A549 (cell line): ENCODE results near the gene ST6GALNAC1. TPM values are rescaled to one million over a fixed set of nuclear protein-coding genes. Genes with fewer than 3 reads are reported as not detected.
A peak's percentile ranks its signal among the peaks of the same experiment; 100 is the strongest.

ENCODE experiments used
- ATAC-seq, 2 experiments: fragments of 200-7000 bp in 1 of 2; fragments of >200 bp in 1 of 2; cut with Nextera tagmentation in 1 of 2; cut with Tn5 transposase in 1 of 2; 3 replicates each; pipeline versions ENCODE4 v1.8.0 to v1.9.1; 2018 to 2020; ENCODE audit warnings: mild to moderate bottlenecking in 1 of 2, moderate library complexity in 1 of 2
- CTCF ChIA-PET: fragments of 300-600 bp; sonication (Branson Sonifier 250); formaldehyde crosslinking; extraction: SDS; loops from one replicate; lab custom pipeline; 2021; ENCODE audit warnings: antibody characterized with exemption, inconsistent platforms; lab: Yijun Ruan, JAX
- POLR2A ChIA-PET: fragments of 350-600 bp; formaldehyde crosslinking; extraction: SDS; loops from one replicate; lab custom pipeline; 2021; ENCODE audit warnings: antibody characterized with exemption, inconsistent platforms; lab: Yijun Ruan, JAX
- DNase-seq, 2 experiments: peaks; one replicate each; pipeline versions ENCODE4 v3.0.0 to v3.0.0-alpha.2; 2011 to 2016; ENCODE audit warnings: low read depth in 1 of 2, low spot score in 1 of 2
- FAIRE-seq: peaks from 2 replicates; lab custom pipeline; 2011; peaks lifted over from hg19 to GRCh38; lab: Jason Lieb, UNC
- H3K27ac ChIP-seq, 2 experiments: fragments of >200 bp; sonication (Bioruptor Twin); formaldehyde crosslinking; 3 replicates each; pipeline ENCODE4 v1.5.1; 2016 to 2017
- H3K4me1 ChIP-seq: fragments of >200 bp; sonication (Bioruptor Twin); formaldehyde crosslinking; 3 replicates; pipeline ENCODE4 v1.6.1; 2016
- H3K4me2 ChIP-seq: fragments of >200 bp; sonication (Bioruptor Twin); formaldehyde crosslinking; 3 replicates; pipeline ENCODE4 v1.6.1; 2016
- H3K4me3 ChIP-seq: fragments of >200 bp; sonication (Bioruptor Twin); formaldehyde crosslinking; 3 replicates; pipeline ENCODE4 v1.5.1; 2016
- H3K9me3 ChIP-seq: fragments of >200 bp; sonication (Bioruptor Twin); formaldehyde crosslinking; 3 replicates; pipeline ENCODE4 v1.6.1; 2016
- EHMT2 ChIP-seq: fragments of 200-600 bp; sonication (generic); IDR thresholded peaks from 2 replicates; pipeline ENCODE4 v1.6.1; 2016; ENCODE audit warnings: antibody characterized with exemption, low read depth, mild to moderate bottlenecking, moderate library complexity
- FOSL2 ChIP-seq, 2 experiments: fragments of 450-650 bp in 1 of 2; fragments of >200 bp in 1 of 2; sonication (Bioruptor Twin) in 1 of 2; formaldehyde crosslinking; IDR thresholded peaks; 2 replicates each; pipeline versions ENCODE4 v1.5.0 to v1.6.1; 2016 to 2020; ENCODE audit warnings: mild to moderate bottlenecking in 1 of 2, moderate library complexity in 1 of 2
- FOXS1 ChIP-seq: fragments of 250-450 bp; sonication (Bioruptor Pico); IDR thresholded peaks from 2 replicates; pipeline ENCODE4 v1.5.0; 2020; ENCODE audit warnings: mild to moderate bottlenecking, moderate library complexity
- HOXB13 ChIP-seq: fragments of 250-450 bp; sonication (Bioruptor Pico); IDR thresholded peaks from 2 replicates; pipeline ENCODE4 v1.5.0; 2020; ENCODE audit warnings: low read depth, mild to moderate bottlenecking, moderate library complexity
- HOXB5 ChIP-seq: fragments of 250-450 bp; sonication (Bioruptor Pico); IDR thresholded peaks from 2 replicates; pipeline ENCODE4 v1.5.0; 2020; ENCODE audit warnings: mild to moderate bottlenecking, moderate library complexity
- JUN ChIP-seq, 2 experiments: fragments of >200 bp; sonication (Bioruptor Twin); formaldehyde crosslinking; IDR thresholded peaks; 2 replicates in 1 of 2; 3 replicates in 1 of 2; pipeline ENCODE4 v1.6.1; 2016 to 2017
- MAZ ChIP-seq: fragments of 150-350 bp; IDR thresholded peaks from 2 replicates; pipeline ENCODE4 v1.6.1; 2014; ENCODE audit warnings: antibody characterized with exemption, low read depth, low read length, borderline replicate concordance
- MYC ChIP-seq: IDR thresholded peaks from 2 replicates; pipeline ENCODE4 v1.6.1; 2012; ENCODE audit warnings: mild to moderate bottlenecking, inconsistent platforms, low read length, improper control_type of control experiment, borderline replicate concordance
- NR3C1 ChIP-seq: fragments of >200 bp; sonication (Bioruptor Twin); formaldehyde crosslinking; IDR thresholded peaks from 3 replicates; pipeline ENCODE4 v1.6.1; 2017
- RAD21 ChIP-seq, 2 experiments: fragments of >200 bp in 1 of 2; sonication (Bioruptor Twin) in 1 of 2; formaldehyde crosslinking in 1 of 2; IDR thresholded peaks in 1 of 2; conservative IDR thresholded peaks in 1 of 2; 2 replicates in 1 of 2; 3 replicates in 1 of 2; pipeline ENCODE4 v1.6.1; 2012 to 2018; ENCODE audit warnings: inconsistent platforms in 1 of 2
- RCOR1 ChIP-seq: fragments of 150-350 bp; IDR thresholded peaks from 2 replicates; pipeline ENCODE4 v1.6.1; 2014; ENCODE audit warnings: antibody characterized with exemption, low read length, low read depth
- RFX5 ChIP-seq: fragments of 450-650 bp; IDR thresholded peaks from 2 replicates; pipeline ENCODE4 v1.7.1; 2014; ENCODE audit warnings: antibody characterized with exemption, mild to moderate bottlenecking, moderate library complexity
- RNF2 ChIP-seq: fragments of 200-600 bp; sonication (generic); IDR thresholded peaks from 2 replicates; pipeline ENCODE4 v1.6.1; 2016; ENCODE audit warnings: low read depth, mild to moderate bottlenecking, antibody characterized with exemption, moderate library complexity, borderline replicate concordance
- TP53 ChIP-seq: fragments of 250-450 bp; sonication (Bioruptor Pico); IDR thresholded peaks from 2 replicates; pipeline ENCODE4 v1.5.0; 2021; ENCODE audit warnings: mild to moderate bottlenecking, moderate library complexity
- ZC3H11A ChIP-seq: fragments of 450-650 bp; IDR thresholded peaks from 2 replicates; pipeline ENCODE4 v1.6.1; 2014; ENCODE audit warnings: antibody characterized with exemption, mild to moderate bottlenecking
- ZFP36 ChIP-seq: fragments of 450-650 bp; IDR thresholded peaks from 2 replicates; pipeline ENCODE4 v1.6.1; 2014; ENCODE audit warnings: borderline replicate concordance; ENCODE audit not compliant: partially characterized antibody
- WGBS: methylation state at CpG from one replicate; pipeline ENCODE4 v1.1.6; 2017; ENCODE audit errors: missing lambda C conversion rate; 5-methylcytosine and 5-hydroxymethylcytosine counted together
- polyA plus RNA-seq, 4 experiments: library from polyadenylated mRNA; depleted of rRNA in 3 of 4; stranded (reverse); fragments of >200 nt; fragmentation: RNase III in 1 of 4; extraction: RNeasy Plus Mini Kit Qiagen cat#74134 plus additional on column Dnase treatment in 1 of 4; gene quantifications; 2 replicates in 3 of 4; 3 replicates in 1 of 4; pipeline ENCODE4 v1.2.3, GENCODE V29; 2011 to 2017
- TF ChIP-seq, protein P1 (sequence below): fragments of 250-450 bp; sonication (Bioruptor Pico); IDR thresholded peaks from 2 replicates; pipeline ENCODE4 v1.5.0; 2020; ENCODE audit warnings: low read depth, mild to moderate bottlenecking, moderate library complexity
- TF ChIP-seq, protein P2 (sequence below): fragments of >200 bp; sonication (Bioruptor Twin); formaldehyde crosslinking; IDR thresholded peaks from 3 replicates; pipeline ENCODE4 v1.5.1; 2016

ST6GALNAC1 gene
- polyA plus RNA-seq, 2 of the 4 experiments (the other 2 are of a cell fraction), result 0.27 to 0.72 TPM

DNA sequence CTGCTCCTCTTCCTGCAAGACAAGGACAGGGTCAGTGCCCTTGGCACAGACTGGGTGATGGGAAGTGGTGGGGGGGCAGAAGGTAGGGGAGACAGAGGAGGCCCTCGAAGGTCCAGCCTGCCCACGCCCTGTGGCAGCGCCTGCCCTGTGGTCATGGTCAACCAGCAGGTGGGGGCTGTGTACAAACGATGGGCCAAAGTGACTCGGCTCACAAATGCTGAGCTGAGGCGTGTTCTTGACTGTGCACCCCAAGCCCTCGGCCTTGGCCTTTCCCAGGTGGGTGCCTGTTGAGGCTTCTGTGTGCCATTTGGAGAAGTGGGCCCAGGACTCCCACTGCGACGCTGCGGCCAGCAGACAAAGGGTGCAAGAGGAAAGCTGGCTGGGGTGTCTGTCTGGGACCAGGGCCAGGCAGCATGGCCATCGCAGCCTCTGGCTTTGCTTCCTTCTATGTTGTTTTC is 44.6 kb upstream of the ST6GALNAC1 start:
- POLR2A ChIA-PET, result interaction anchor here (0.9 kb wide), 2 partner anchors 10 to 16 kb away, joined by 3 to 4 read pairs; no protein-coding TSS in a partner anchor
- WGBS, result 74% methylated on average over 11 of the region's 11 CpGs
- ATAC-seq, result peak; percentile 46 to 74; a peak in 5 of 6 replicates
- CTCF ChIA-PET, result interaction anchor here (0.6 to 20.1 kb wide), 9 partner anchors 10 to 625 kb away, joined by 3 to 456 read pairs (median 3); partner anchors contain the start of genes JMJD6, METTL23, MXRA7 and ST6GALNAC2
- peak overlapping the region; percentile 55 to 82 for H3K27ac ChIP-seq
- no peaks in the 10 kb centered on the region for H3K9me3 ChIP-seq
- no peak overlapping the region for H3K4me3 ChIP-seq
- peak overlapping the region; percentile 67 for H3K4me2 ChIP-seq
- peak in 1 of 2 experiments; percentile 38 for DNase-seq
- no peak for FAIRE-seq
- H3K4me1 ChIP-seq, result peaks cover 19% of the 10 kb centered on the region
- 0 out of 2 replicates have a peak, but pooled peaks have one; percentile 21 for TF ChIP-seq HOXB5 (CRISPR knock-in tag)
- 0 out of 5 replicates have a peak, but pooled peaks of 1 of the 2 experiments have one; percentile 8 for TF ChIP-seq JUN (IDR thresholded peaks at IDR 0.05)
- TF ChIP-seq RAD21 (conservative IDR thresholded peaks at IDR 0.05 in 1 of 2, IDR thresholded peaks at IDR 0.05 in 1 of 2), result peak in 1 of 2 experiments; percentile 14; a peak in 2 of 5 replicates
- TF ChIP-seq, protein P1, sequence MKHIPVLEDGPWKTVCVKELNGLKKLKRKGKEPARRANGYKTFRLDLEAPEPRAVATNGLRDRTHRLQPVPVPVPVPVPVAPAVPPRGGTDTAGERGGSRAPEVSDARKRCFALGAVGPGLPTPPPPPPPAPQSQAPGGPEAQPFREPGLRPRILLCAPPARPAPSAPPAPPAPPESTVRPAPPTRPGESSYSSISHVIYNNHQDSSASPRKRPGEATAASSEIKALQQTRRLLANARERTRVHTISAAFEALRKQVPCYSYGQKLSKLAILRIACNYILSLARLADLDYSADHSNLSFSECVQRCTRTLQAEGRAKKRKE (CRISPR knock-in tag), result 0 out of 2 replicates have a peak, but pooled peaks have one; percentile 24
- no peak for TF ChIP-seq ZC3H11A
- TF ChIP-seq, protein P2, sequence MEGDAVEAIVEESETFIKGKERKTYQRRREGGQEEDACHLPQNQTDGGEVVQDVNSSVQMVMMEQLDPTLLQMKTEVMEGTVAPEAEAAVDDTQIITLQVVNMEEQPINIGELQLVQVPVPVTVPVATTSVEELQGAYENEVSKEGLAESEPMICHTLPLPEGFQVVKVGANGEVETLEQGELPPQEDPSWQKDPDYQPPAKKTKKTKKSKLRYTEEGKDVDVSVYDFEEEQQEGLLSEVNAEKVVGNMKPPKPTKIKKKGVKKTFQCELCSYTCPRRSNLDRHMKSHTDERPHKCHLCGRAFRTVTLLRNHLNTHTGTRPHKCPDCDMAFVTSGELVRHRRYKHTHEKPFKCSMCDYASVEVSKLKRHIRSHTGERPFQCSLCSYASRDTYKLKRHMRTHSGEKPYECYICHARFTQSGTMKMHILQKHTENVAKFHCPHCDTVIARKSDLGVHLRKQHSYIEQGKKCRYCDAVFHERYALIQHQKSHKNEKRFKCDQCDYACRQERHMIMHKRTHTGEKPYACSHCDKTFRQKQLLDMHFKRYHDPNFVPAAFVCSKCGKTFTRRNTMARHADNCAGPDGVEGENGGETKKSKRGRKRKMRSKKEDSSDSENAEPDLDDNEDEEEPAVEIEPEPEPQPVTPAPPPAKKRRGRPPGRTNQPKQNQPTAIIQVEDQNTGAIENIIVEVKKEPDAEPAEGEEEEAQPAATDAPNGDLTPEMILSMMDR, result 0 out of 3 replicates have a peak, but pooled peaks have one; percentile 7
- no peak for TF ChIP-seq FOSL2 (IDR thresholded peaks at IDR 0.05)
- peak; percentile 12; the same call in 1 of the 2 replicates for TF ChIP-seq FOSL2 (CRISPR knock-in tag; IDR thresholded peaks at IDR 0.05)
- no peak for TF ChIP-seq NR3C1

DNA sequence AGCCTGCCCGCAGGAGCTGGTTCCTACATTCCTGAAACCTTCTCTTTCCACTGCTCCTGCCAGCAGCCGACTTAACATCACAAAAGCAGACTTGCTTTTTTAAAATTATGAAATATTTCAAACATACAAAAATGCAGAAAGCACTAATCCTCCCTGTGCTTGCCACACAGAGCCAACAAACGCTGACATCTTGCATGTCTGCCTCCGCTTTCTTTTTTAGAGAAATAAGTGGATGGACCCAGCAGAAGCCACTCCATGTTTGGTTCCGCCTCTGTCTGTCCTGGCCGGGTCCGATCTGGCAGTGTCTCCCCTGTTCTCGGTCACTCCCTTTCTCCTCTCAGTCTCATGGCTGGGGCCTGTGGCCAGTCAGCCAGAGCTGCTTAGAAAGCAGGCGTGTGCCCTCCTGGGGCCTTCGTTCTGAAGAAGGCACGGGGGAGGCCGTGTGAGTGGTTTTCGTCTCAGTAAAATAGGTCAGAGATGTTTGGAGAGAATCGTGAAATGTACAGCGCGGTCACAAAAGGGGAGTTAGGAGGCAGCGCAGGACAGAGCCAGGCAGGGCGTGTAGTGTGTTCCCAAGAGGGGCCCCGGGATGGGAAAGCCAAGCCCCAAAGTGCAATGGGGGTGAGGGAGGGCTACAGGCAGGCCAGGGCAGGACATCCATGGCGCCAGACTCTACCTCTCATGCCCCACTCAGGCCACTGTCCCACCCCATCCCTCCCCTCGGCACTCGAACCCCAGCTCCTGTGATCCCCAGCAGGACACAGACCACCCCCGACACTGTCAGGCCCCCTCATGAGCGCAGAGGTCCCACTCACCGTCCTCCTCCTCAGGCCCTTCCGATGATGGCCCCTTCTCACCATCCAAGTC is 44.0 kb upstream of the ST6GALNAC1 start:
- Histone ChIP-seq H3K9me3 (no peaks in the 10 kb centered on the region), H3K4me1 (peaks cover 19% of the 10 kb centered on the region), H3K4me2 (peak overlapping the region; percentile 67), H3K27ac (peak overlapping the region; percentile 55 to 82), H3K4me3 (no peak overlapping the region)
- no peak for TF ChIP-seq ZFP36
- TF ChIP-seq RNF2, result no peak
- no peak for TF ChIP-seq MYC
- TF ChIP-seq RCOR1, result no peak
- no peak for TF ChIP-seq FOXS1
- TF ChIP-seq MAZ, result no peak
- no peak for TF ChIP-seq HOXB13 (CRISPR knock-in tag)
- no peak for TF ChIP-seq EHMT2
- TF ChIP-seq RFX5, result no peak
- TF ChIP-seq, protein P1 (CRISPR knock-in tag), result no peak
- TF ChIP-seq TP53 (CRISPR knock-in tag), result no peak
- FAIRE-seq, result no peak
- ChIA-PET POLR2A (interaction anchor here (0.9 kb wide), 1 partner anchor 16 kb away, joined by 3 read pairs; no protein-coding TSS in a partner anchor), CTCF (interaction anchor here (0.6 to 20.1 kb wide), 7 partner anchors 26 to 626 kb away, joined by 3 to 456 read pairs (median 5); partner anchors contain the start of genes JMJD6, METTL23 and MXRA7)
- WGBS, result 89% methylated on average over 26 of the region's 26 CpGs
- no peak for DNase-seq
- ATAC-seq, result no peak
